GM19372 (cell line): ENCODE measurements around the gene UVRAG.
"Not testable (repeated sequence)": the region's sequence is repeated elsewhere in the genome, so short reads cannot be mapped to it uniquely, and the experiment has no call there.

Experiments
- ATAC-seq: cut with Tn5 transposase; IDR thresholded peaks from one replicate; pipeline ENCODE4 v1.9.1; 2021; ENCODE audit warnings: mild to moderate bottlenecking, low read depth, moderate library complexity; ENCODE audit not compliant: unreplicated experiment

UVRAG gene

GRCh38 chr11:76048763-76049162, 233.8 kb downstream of the UVRAG start:
- no peak for ATAC-seq

GRCh38 chr11:76049511-76049910, 234.5 kb downstream of the UVRAG start:
- ATAC-seq = no peak

GRCh38 chr11:76051937-76052336, 236.9 kb downstream of the UVRAG start:
- ATAC-seq = no peak

- no peak for ATAC-seq
Observed at GRCh38 chr11:76054330-76054729, 239.3 kb downstream of the UVRAG start.

- ATAC-seq = no peak
Observed at GRCh38 chr11:76056876-76057275, 241.9 kb downstream of the UVRAG start.

- not testable (repeated sequence) for ATAC-seq
Observed at GRCh38 chr11:76060475-76061036, 245.5 kb downstream of the UVRAG start.

- ATAC-seq = peak; percentile 59
Observed at GRCh38 chr11:76062733-76063132, 247.7 kb downstream of the UVRAG start.

- ATAC-seq = no peak
Observed at GRCh38 chr11:76064192-76064591, 249.2 kb downstream of the UVRAG start.

- ATAC-seq = no peak
Observed at GRCh38 chr11:76067099-76067498, 252.1 kb downstream of the UVRAG start.

- ATAC-seq = no peak
Observed at GRCh38 chr11:76069001-76069400, 254.0 kb downstream of the UVRAG start.

GRCh38 chr11:76071090-76071489, 256.1 kb downstream of the UVRAG start:
- no peak for ATAC-seq

- ATAC-seq = no peak
Observed at GRCh38 chr11:76073724-76074123, 258.7 kb downstream of the UVRAG start.

- no peak for ATAC-seq
Observed at GRCh38 chr11:76074148-76075095, 259.4 kb downstream of the UVRAG start.

- no peak for ATAC-seq
Observed at GRCh38 chr11:76075716-76076115, 260.7 kb downstream of the UVRAG start.

GRCh38 chr11:76076253-76076652, 261.2 kb downstream of the UVRAG start:
- ATAC-seq = not testable (repeated sequence)

GRCh38 chr11:76076749-76077148, 261.7 kb downstream of the UVRAG start:
- no peak for ATAC-seq

GRCh38 chr11:76077575-76078150, 262.7 kb downstream of the UVRAG start:
- no peak for ATAC-seq

GRCh38 chr11:76081084-76081483, 266.1 kb downstream of the UVRAG start:
- ATAC-seq = not testable (repeated sequence)

GRCh38 chr11:76083563-76084451, 268.8 kb downstream of the UVRAG start:
- no peak for ATAC-seq

GRCh38 chr11:76085270-76085669, 270.3 kb downstream of the UVRAG start:
- ATAC-seq = no peak
